NOMO-1 (cell line): ENCODE data around the gene RGS17.
"Not testable (repeated sequence)": the region's sequence is repeated elsewhere in the genome, so short reads cannot be mapped to it uniquely, and the experiment has no call there.

ENCODE experiments used
- DNase-seq, 2 experiments: peaks; one replicate each; lab custom pipeline; 2025; ENCODE audit not compliant: unreplicated experiment in 2 of 2; lab: John Stamatoyannopoulos, UW

The RGS17 gene

GRCh38 chr6:153043719-153044118, 87.4 kb downstream of the RGS17 start:
- DNase-seq = no peak

GRCh38 chr6:153038378-153039057, 92.6 kb downstream of the RGS17 start:
- DNase-seq = no peak

GRCh38 chr6:153034139-153034538, 96.9 kb downstream of the RGS17 start:
- no peak for DNase-seq

GRCh38 chr6:153032255-153032882, 98.7 kb downstream of the RGS17 start:
- DNase-seq = peak; percentile 5 to 63

GRCh38 chr6:153031335-153031955, 99.6 kb downstream of the RGS17 start:
- DNase-seq = peak in 1 of 2 experiments; percentile 8

GRCh38 chr6:153028963-153029362, 102.1 kb downstream of the RGS17 start:
- DNase-seq = no peak

GRCh38 chr6:153028286-153028685, 102.8 kb downstream of the RGS17 start:
- no peak for DNase-seq

- no peak for DNase-seq
Observed at GRCh38 chr6:153027480-153027879, 103.6 kb downstream of the RGS17 start.

GRCh38 chr6:153024709-153025017, 106.4 kb downstream of the RGS17 start:
- DNase-seq = no peak

- peak; percentile 16 to 61 for DNase-seq
Observed at GRCh38 chr6:153023977-153024708, 106.9 kb downstream of the RGS17 start.

- DNase-seq = no peak
Observed at GRCh38 chr6:153018355-153018754, 112.7 kb downstream of the RGS17 start.

- DNase-seq = no peak
Observed at GRCh38 chr6:153016846-153017245, 114.2 kb downstream of the RGS17 start.

GRCh38 chr6:153015094-153015640, 115.9 kb downstream of the RGS17 start:
- no peak for DNase-seq

GRCh38 chr6:153013438-153013837, 117.6 kb downstream of the RGS17 start:
- no peak for DNase-seq

- DNase-seq = no peak
Observed at GRCh38 chr6:153012856-153013255, 118.2 kb downstream of the RGS17 start.

- DNase-seq = no peak
Observed at GRCh38 chr6:153003366-153003690, 127.8 kb downstream of the RGS17 start.

- DNase-seq = peak; percentile 90 to 95
Observed at GRCh38 chr6:153002613-153003365, 128.3 kb downstream of the RGS17 start, which contains the start of gene MTRF1L. TSS of gene MTRF1L (minus strand) at chr6:153002709. CDS start at chr6:153002685, 24 bp downstream.

GRCh38 chr6:153001767-153002612, 129.1 kb downstream of the RGS17 start:
- DNase-seq = no peak

- not testable (repeated sequence) for DNase-seq
Observed at GRCh38 chr6:153000790-153001189, 130.3 kb downstream of the RGS17 start.

- DNase-seq = no peak
Observed at GRCh38 chr6:153000243-153000642, 130.8 kb downstream of the RGS17 start.
